HG03039 (cell line): ENCODE data around the gene ANKHD1.
"Not testable (repeated sequence)": the region's sequence is repeated elsewhere in the genome, so short reads cannot be mapped to it uniquely, and the experiment has no call there.

ENCODE experiments used
- ATAC-seq: cut with Tn5 transposase; IDR thresholded peaks from one replicate; pipeline ENCODE4 v1.9.1; 2021; ENCODE audit warnings: mild to moderate bottlenecking, moderate library complexity; ENCODE audit not compliant: unreplicated experiment

The ANKHD1 gene

GRCh38 chr5:140421375-140421774 is 19.7 kb downstream of the ANKHD1 start:
- ATAC-seq, result not testable (repeated sequence)

- no peak for ATAC-seq
Measured at GRCh38 chr5:140423609-140424008, 22.0 kb downstream of the ANKHD1 start.

- no peak for ATAC-seq
Measured at GRCh38 chr5:140424135-140424534, 22.5 kb downstream of the ANKHD1 start.

GRCh38 chr5:140427726-140428125 is 26.1 kb downstream of the ANKHD1 start:
- not testable (repeated sequence) for ATAC-seq

GRCh38 chr5:140429724-140430123 is 28.1 kb downstream of the ANKHD1 start:
- no peak for ATAC-seq

- ATAC-seq, result no peak
Measured at GRCh38 chr5:140432212-140432611, 30.6 kb downstream of the ANKHD1 start.

- ATAC-seq, result no peak
Measured at GRCh38 chr5:140432916-140433315, 31.3 kb downstream of the ANKHD1 start.

- not testable (repeated sequence) for ATAC-seq
Measured at GRCh38 chr5:140457368-140457767, 55.7 kb downstream of the ANKHD1 start.

- ATAC-seq, result no peak
Measured at GRCh38 chr5:140466981-140467742, 65.5 kb downstream of the ANKHD1 start.

GRCh38 chr5:140468188-140468587 is 66.6 kb downstream of the ANKHD1 start:
- ATAC-seq, result no peak

- ATAC-seq, result no peak
Measured at GRCh38 chr5:140469259-140469658, 67.6 kb downstream of the ANKHD1 start.

- ATAC-seq, result no peak
Measured at GRCh38 chr5:140480310-140481014, 78.8 kb downstream of the ANKHD1 start.

GRCh38 chr5:140481758-140482157 is 80.1 kb downstream of the ANKHD1 start:
- ATAC-seq, result no peak

- ATAC-seq, result no peak
Measured at GRCh38 chr5:140483055-140483454, 81.4 kb downstream of the ANKHD1 start.

- ATAC-seq, result not testable (repeated sequence)
Measured at GRCh38 chr5:140488141-140488540, 86.5 kb downstream of the ANKHD1 start.

- no peak for ATAC-seq
Measured at GRCh38 chr5:140488914-140489313, 87.3 kb downstream of the ANKHD1 start.

GRCh38 chr5:140497897-140498296 is 96.3 kb downstream of the ANKHD1 start:
- no peak for ATAC-seq

GRCh38 chr5:140498591-140498990 is 97.0 kb downstream of the ANKHD1 start:
- ATAC-seq, result no peak

- ATAC-seq, result no peak
Measured at GRCh38 chr5:140502834-140503233, 101.2 kb downstream of the ANKHD1 start.

GRCh38 chr5:140509898-140510297 is 108.3 kb downstream of the ANKHD1 start:
- no peak for ATAC-seq

- no peak for ATAC-seq
Measured at GRCh38 chr5:140513124-140513523, 111.5 kb downstream of the ANKHD1 start.

GRCh38 chr5:140524003-140524402 is 122.4 kb downstream of the ANKHD1 start:
- no peak for ATAC-seq
